Liver (tissue), 2 donors: ENCODE data around the gene SCGB3A2.
"Not testable (repeated sequence)": the region's sequence is repeated elsewhere in the genome, so short reads cannot be mapped to it uniquely, and the experiment has no call there.

ENCODE experiments used
- MAX ChIP-seq: IDR thresholded peaks from 2 replicates; pipeline ENCODE4 v1.6.1; 2016; ENCODE audit warnings: antibody characterized with exemption
- REST ChIP-seq: IDR thresholded peaks from 2 replicates; pipeline ENCODE4 v1.6.1; 2016; ENCODE audit warnings: antibody characterized with exemption, mild to moderate bottlenecking
- TF ChIP-seq, protein P1 (sequence below): fragments of 150-350 bp; IDR thresholded peaks from 2 replicates; pipeline ENCODE4 v1.5.1; 2017; ENCODE audit warnings: improper control_type of control experiment, low read depth, low read length; ENCODE audit not compliant: missing input control
- donor health status: healthy.

GRCh38 chr5:147869892-147870291 is 8.6 kb upstream of the SCGB3A2 start:
- TF ChIP-seq, protein P1, sequence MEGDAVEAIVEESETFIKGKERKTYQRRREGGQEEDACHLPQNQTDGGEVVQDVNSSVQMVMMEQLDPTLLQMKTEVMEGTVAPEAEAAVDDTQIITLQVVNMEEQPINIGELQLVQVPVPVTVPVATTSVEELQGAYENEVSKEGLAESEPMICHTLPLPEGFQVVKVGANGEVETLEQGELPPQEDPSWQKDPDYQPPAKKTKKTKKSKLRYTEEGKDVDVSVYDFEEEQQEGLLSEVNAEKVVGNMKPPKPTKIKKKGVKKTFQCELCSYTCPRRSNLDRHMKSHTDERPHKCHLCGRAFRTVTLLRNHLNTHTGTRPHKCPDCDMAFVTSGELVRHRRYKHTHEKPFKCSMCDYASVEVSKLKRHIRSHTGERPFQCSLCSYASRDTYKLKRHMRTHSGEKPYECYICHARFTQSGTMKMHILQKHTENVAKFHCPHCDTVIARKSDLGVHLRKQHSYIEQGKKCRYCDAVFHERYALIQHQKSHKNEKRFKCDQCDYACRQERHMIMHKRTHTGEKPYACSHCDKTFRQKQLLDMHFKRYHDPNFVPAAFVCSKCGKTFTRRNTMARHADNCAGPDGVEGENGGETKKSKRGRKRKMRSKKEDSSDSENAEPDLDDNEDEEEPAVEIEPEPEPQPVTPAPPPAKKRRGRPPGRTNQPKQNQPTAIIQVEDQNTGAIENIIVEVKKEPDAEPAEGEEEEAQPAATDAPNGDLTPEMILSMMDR = not testable (repeated sequence)
- not testable (repeated sequence) for TF ChIP-seq MAX, REST
